HG02763 (cell line): ENCODE measurements around the gene PSEN1.
A peak's percentile ranks its signal among the peaks of the same experiment; 100 is the strongest.

Source experiments
- ATAC-seq: cut with Tn5 transposase; IDR thresholded peaks from one replicate; pipeline ENCODE4 v1.9.1; 2021; ENCODE audit warnings: mild to moderate bottlenecking, moderate library complexity; ENCODE audit not compliant: unreplicated experiment

PSEN1 gene

GRCh38 chr14:73238424-73238852 is 102.1 kb downstream of the PSEN1 start:
- no peak for ATAC-seq

GRCh38 chr14:73238941-73239340 is 102.6 kb downstream of the PSEN1 start:
- no peak for ATAC-seq

GRCh38 chr14:73239393-73240241 is 103.3 kb downstream of the PSEN1 start:
- ATAC-seq = no peak

- no peak for ATAC-seq
Measured at GRCh38 chr14:73240816-73241480, 104.6 kb downstream of the PSEN1 start.

- no peak for ATAC-seq
Measured at GRCh38 chr14:73241481-73242165, 105.3 kb downstream of the PSEN1 start.

- no peak for ATAC-seq
Measured at GRCh38 chr14:73242357-73242901, 106.1 kb downstream of the PSEN1 start.

DNA sequence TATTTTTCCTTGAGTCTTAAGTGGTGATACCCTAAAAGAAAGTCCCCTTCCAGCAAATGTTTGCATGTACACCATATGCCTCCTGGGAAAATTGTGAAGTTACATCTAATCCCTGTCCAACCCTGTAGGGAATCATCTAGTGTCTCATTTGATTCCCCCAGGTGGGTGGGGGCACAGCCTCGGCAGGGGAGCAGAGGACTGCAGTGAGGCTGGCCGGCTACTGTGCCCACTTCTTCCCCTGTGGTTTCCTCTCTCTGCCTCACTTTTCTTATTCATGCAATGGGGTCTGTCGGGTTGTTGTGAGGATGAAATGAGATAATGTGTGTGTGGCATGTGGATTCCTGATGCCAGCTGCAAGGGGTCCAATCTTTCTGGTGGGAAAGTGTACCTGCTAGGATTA is 107.0 kb downstream of the PSEN1 start:
- ATAC-seq = no peak

DNA sequence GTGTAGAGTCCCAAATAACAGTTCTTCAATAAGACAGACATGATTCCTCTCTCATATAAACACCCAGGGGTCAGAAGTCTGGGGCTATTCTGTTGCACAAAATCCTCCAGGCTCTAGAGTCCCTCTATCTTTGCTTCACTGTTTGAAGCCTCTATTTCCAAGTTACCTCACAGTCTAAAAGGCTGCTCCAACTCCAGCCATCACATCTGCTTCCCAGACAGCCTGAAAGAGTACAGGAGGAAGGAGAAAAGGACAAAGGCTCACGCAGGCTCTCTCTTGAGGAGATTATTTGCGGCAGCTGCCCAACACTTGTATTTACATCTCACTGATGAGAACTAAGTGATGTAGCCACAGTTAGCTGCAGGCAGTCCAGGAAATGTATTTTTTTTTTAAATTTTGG is 107.4 kb downstream of the PSEN1 start:
- ATAC-seq = no peak

- no peak for ATAC-seq
Measured at GRCh38 chr14:73244541-73245290, 108.4 kb downstream of the PSEN1 start.

DNA sequence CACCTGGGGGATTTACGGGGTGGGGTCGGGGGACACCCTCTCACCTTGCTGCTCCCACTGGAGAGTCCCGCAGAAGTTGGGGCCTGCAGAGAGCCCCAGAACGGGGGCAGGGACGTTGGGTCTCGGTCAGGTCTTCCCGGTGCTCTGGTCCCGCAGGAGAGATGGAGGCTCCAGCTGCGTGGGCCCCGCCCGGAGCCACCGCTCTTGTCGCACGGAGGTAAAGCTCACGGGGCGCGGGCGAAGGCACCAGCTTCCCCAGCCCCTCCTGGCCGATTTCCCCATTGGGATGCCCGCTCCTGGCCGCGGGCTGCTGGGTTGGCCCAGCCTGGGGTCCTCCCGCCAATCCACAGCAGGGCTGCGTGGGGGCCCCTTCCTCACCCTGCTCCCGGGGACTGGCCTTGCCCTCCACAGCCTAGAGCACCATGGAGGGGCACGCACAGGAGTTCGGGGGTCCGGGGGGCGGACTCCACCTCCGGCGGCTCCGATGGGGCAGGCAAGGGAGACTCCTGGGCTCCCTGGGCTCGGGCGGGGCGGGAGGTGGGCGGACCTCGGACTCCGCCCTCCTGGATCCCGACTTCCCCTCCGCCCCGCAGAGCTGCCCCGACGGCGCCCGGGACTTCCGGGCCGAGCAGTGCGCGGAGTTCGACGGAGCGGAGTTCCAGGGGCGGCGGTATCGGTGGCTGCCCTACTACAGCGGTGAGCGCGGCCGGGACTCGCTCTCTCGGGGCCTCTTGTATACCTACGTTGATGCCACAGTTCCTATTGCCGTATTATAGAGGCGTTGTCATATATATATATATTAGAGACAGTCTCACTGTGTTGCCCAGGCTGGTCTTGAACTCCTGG is 109.4 kb downstream of the PSEN1 start:
- peak; percentile 50 for ATAC-seq

DNA sequence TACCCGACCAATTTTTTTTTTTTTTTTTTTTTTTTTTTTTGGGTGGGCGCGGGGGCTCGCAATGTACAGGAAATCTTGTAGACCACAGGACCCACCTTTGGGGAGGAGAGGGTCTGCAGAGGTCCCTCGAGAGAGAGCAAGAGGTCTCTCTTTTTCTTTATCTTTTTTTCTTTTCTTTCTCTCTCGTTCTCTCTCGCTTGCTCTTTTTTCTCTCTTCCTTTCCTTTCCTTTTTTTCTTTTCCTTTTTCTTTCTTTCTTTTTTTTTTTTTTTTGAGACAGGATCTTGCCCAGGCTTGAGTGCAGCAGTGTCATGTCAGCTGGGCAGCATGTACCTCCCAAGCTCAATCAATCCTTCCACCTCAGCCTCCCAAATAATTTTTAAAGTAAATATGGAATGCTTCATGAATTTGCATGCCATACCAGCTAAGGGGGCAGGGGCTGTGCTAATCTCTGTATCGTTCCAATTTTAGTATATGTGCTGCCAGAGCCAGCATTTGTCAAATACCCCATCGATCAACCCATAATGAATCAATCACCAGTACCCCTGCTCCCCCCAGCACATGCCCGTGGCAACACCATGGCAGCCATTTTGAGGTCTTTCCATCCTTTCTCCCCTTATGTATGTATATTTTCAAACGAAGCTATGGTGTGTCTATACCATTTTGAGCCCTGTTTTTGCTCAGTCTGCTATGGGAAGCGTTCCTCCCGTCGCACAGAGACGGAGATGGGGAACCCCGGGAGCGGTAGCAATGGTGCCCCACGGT is 110.3 kb downstream of the PSEN1 start:
- ATAC-seq = no peak

DNA sequence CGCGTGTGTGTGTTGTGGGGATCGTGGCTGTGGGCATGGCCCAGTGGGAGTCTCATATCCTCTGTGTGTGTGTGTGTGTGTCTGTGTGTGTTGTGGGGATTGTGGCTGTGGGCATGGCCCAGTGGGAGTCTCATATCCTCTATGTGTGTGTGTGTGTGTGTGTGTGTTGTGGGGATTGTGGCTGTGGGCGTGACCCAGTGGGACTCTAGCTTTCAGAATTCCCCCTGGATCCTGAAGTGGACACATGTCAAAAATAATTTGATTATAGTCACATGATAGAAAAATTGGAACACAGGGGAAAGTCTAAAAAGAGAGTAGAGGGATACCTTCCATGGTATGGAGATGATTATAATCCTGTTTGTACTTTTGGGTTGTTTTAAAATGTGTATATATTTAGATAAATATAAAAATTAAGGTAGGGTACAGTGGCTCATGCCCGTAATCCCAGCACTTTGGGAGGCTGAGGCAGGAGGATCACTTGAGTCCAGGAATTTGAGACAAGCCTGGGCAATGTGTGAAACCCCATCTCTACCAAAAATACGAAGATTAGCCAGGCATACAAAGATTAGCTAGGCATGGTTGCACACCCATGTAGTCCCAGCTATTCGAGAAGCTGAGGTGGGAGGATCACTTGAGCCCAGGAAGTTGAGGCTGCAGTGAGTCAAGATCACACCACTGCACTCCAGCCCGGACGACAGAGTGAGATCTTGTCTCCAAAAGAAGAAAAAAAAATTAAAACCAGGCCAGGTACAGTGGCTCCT is 112.0 kb downstream of the PSEN1 start:
- ATAC-seq = no peak

- no peak for ATAC-seq
Measured at GRCh38 chr14:73249108-73249507, 112.8 kb downstream of the PSEN1 start.

- no peak for ATAC-seq
Measured at GRCh38 chr14:73249564-73250316, 113.4 kb downstream of the PSEN1 start.

DNA sequence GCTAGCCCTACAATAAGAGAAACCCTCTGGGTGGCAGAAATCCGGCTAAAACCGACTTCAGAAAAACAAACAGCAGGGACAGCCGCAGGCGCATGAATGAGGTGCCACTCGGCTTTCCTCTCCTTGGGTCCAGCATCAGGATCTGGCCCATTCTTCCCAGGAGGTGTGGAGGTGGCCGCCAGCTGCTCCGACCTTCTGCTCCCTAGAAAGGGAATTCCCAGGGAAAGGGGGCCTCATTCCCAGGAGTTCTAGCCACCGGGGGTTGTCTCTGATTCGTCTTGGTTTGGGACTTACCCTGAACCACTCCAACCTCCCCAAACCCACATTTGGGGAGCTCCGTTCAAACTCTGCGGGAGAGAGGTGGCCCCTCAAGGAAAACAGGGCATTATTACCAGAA is 114.0 kb downstream of the PSEN1 start:
- no peak for ATAC-seq

GRCh38 chr14:73250781-73251500 is 114.6 kb downstream of the PSEN1 start:
- ATAC-seq = no peak
